Measurements from ENCODE around the gene CDC25B.
A peak's percentile ranks its signal among the peaks of the same experiment; 100 is the strongest.

CDC25B gene

GRCh38 chr20:3765171-3765882 lies 30.8 kb upstream of the CDC25B start:
- no peak for DNase-seq

GRCh38 chr20:3766422-3767109 lies 29.5 kb upstream of the CDC25B start:
- DNase-seq, result no peak

GRCh38 chr20:3767110-3767426 lies 29.0 kb upstream of the CDC25B start:
- no peak for DNase-seq

- DNase-seq, result peak; percentile 99
Measured at GRCh38 chr20:3767427-3768341, 28.4 kb upstream of the CDC25B start, which contains the start of gene ADISSP. ADISSP (minus strand) TSS chr20:3767753; CDS start chr20:3760100, 7,653 bp downstream.

GRCh38 chr20:3768342-3769130 lies 27.6 kb upstream of the CDC25B start:
- peak; percentile 88 for DNase-seq

GRCh38 chr20:3771552-3772058 lies 24.5 kb upstream of the CDC25B start:
- DNase-seq, result no peak

- DNase-seq, result no peak
Measured at GRCh38 chr20:3775457-3776108, 20.5 kb upstream of the CDC25B start.

GRCh38 chr20:3777381-3777715 lies 18.8 kb upstream of the CDC25B start:
- DNase-seq, result no peak

- DNase-seq, result peak; percentile 63
Measured at GRCh38 chr20:3777716-3778629, 18.1 kb upstream of the CDC25B start.

GRCh38 chr20:3778976-3779375 lies 17.1 kb upstream of the CDC25B start:
- DNase-seq, result no peak

GRCh38 chr20:3781153-3781910 lies 14.8 kb upstream of the CDC25B start, which contains the start of gene SPEF1:
SPEF1 (minus strand) TSS chr20:3781448; CDS start chr20:3781287, 161 bp downstream.
- DNase-seq, result peak; percentile 98

- no peak for DNase-seq
Measured at GRCh38 chr20:3782597-3782996, 13.5 kb upstream of the CDC25B start.

GRCh38 chr20:3783068-3783489 lies 13.0 kb upstream of the CDC25B start:
- DNase-seq, result no peak

GRCh38 chr20:3783511-3784195 lies 12.5 kb upstream of the CDC25B start:
- no peak for DNase-seq

- no peak for DNase-seq
Measured at GRCh38 chr20:3784216-3784853, 11.8 kb upstream of the CDC25B start.

- DNase-seq, result no peak
Measured at GRCh38 chr20:3784863-3785239, 11.3 kb upstream of the CDC25B start.

- DNase-seq, result no peak
Measured at GRCh38 chr20:3785240-3786125, 10.6 kb upstream of the CDC25B start.

- no peak for DNase-seq
Measured at GRCh38 chr20:3786126-3786484, 10.0 kb upstream of the CDC25B start.
